ENCODE measurements around the gene HACD1.

The HACD1 gene

GRCh38 chr10:17617031-17617911 lies at the start of gene HACD1:
HACD1 (minus strand) TSS chr10:17617374; CDS start chr10:17617339, 35 bp downstream.
- peak; percentile 24 to 46 for DNase-seq (ENCODE audit: low read depth in 2 of 2)

- no peak for DNase-seq (ENCODE audit: low read depth in 2 of 2)
Observed at GRCh38 chr10:17665747-17666146, 48.6 kb upstream of the HACD1 start.

GRCh38 chr10:17663450-17663849 lies 46.3 kb upstream of the HACD1 start:
- DNase-seq (ENCODE audit: low read depth in 2 of 2): no peak

- DNase-seq (ENCODE audit: low read depth in 2 of 2): no peak
Observed at GRCh38 chr10:17662193-17663138, 45.3 kb upstream of the HACD1 start.

- no peak for DNase-seq (ENCODE audit: low read depth in 2 of 2)
Observed at GRCh38 chr10:17661510-17661909, 44.3 kb upstream of the HACD1 start.

- DNase-seq (ENCODE audit: low read depth in 2 of 2): no peak
Observed at GRCh38 chr10:17660921-17661320, 43.7 kb upstream of the HACD1 start.

- DNase-seq (ENCODE audit: low read depth in 2 of 2): no peak
Observed at GRCh38 chr10:17659365-17659764, 42.2 kb upstream of the HACD1 start.

GRCh38 chr10:17657103-17657500 lies 39.9 kb upstream of the HACD1 start:
- DNase-seq (ENCODE audit: low read depth in 2 of 2): no peak

- no peak for DNase-seq (ENCODE audit: low read depth in 2 of 2)
Observed at GRCh38 chr10:17655567-17656146, 38.5 kb upstream of the HACD1 start.

GRCh38 chr10:17655009-17655408 lies 37.8 kb upstream of the HACD1 start:
- DNase-seq (ENCODE audit: low read depth in 2 of 2): no peak

- no peak for DNase-seq (ENCODE audit: low read depth in 2 of 2)
Observed at GRCh38 chr10:17652585-17652984, 35.4 kb upstream of the HACD1 start.

- DNase-seq (ENCODE audit: low read depth in 2 of 2): no peak
Observed at GRCh38 chr10:17651896-17652295, 34.7 kb upstream of the HACD1 start.

- no peak for DNase-seq (ENCODE audit: low read depth in 2 of 2)
Observed at GRCh38 chr10:17650416-17650815, 33.2 kb upstream of the HACD1 start.

- no peak for DNase-seq (ENCODE audit: low read depth in 2 of 2)
Observed at GRCh38 chr10:17649836-17650235, 32.7 kb upstream of the HACD1 start.

GRCh38 chr10:17649052-17649451 lies 31.9 kb upstream of the HACD1 start:
- DNase-seq (ENCODE audit: low read depth in 2 of 2): no peak

- DNase-seq (ENCODE audit: low read depth in 2 of 2): peak; percentile 19 to 28
Observed at GRCh38 chr10:17648243-17649035, 31.3 kb upstream of the HACD1 start.

- no peak for DNase-seq (ENCODE audit: low read depth in 2 of 2)
Observed at GRCh38 chr10:17647326-17647725, 30.2 kb upstream of the HACD1 start.

- no peak for DNase-seq (ENCODE audit: low read depth in 2 of 2)
Observed at GRCh38 chr10:17645621-17646345, 28.6 kb upstream of the HACD1 start.

GRCh38 chr10:17644485-17644943 lies 27.3 kb upstream of the HACD1 start:
- no peak for DNase-seq (ENCODE audit: low read depth in 2 of 2)

- peak; percentile 84 to 87 for DNase-seq (ENCODE audit: low read depth in 2 of 2)
Observed at GRCh38 chr10:17643755-17644484, 26.7 kb upstream of the HACD1 start, which contains the start of gene STAM. STAM (plus strand) TSS chr10:17644151; CDS start chr10:17644340, 189 bp downstream.
